GM23338 (cell line): ENCODE data around the gene PRDM11. TPM values are rescaled to one million over a fixed set of nuclear protein-coding genes. Genes with fewer than 3 reads are reported as not detected.

Source experiments
- EZH2phosphoT487 ChIP-seq: fragments of 200-600 bp; sonication (generic); IDR thresholded peaks from one replicate; pipeline ENCODE4 v1.8.1; 2018; ENCODE audit warnings: antibody characterized with exemption; ENCODE audit not compliant: unreplicated experiment
- JUNB ChIP-seq: IDR thresholded peaks from one replicate; pipeline ENCODE4 v1.6.1; 2016; ENCODE audit warnings: antibody characterized with exemption; ENCODE audit not compliant: unreplicated experiment
- POLR2AphosphoS5 ChIP-seq: IDR thresholded peaks from 2 replicates; pipeline ENCODE4 v1.6.1; 2016; ENCODE audit warnings: antibody characterized with exemption, low read depth
- STAT1 ChIP-seq: IDR thresholded peaks from one replicate; pipeline ENCODE4 v1.6.1; 2016; ENCODE audit warnings: antibody characterized with exemption; ENCODE audit not compliant: unreplicated experiment
- ZNF331 ChIP-seq: fragments of 250-450 bp; sonication (Bioruptor Pico); IDR thresholded peaks from 2 replicates; pipeline ENCODE4 v1.5.0; 2020; ENCODE audit warnings: low read depth, mild to moderate bottlenecking, moderate library complexity
- polyA plus RNA-seq: library from polyadenylated mRNA; unstranded; fragments of >200 nt; fragmentation: Nextera tagmentation; extraction: Ambion mirVana; gene quantifications from 2 replicates; pipeline ENCODE4 v1.2.1, GENCODE V29; 2016
- total RNA-seq: library from RNA; depleted of rRNA; stranded (reverse); fragments of >200 nt; shearing (Covaris generic); gene quantifications from 2 replicates; pipeline ENCODE4 v1.2.3, GENCODE V29; 2014
- TF ChIP-seq, protein P1 (sequence below): fragments of 250-450 bp; sonication (Bioruptor Pico); IDR thresholded peaks from 2 replicates; pipeline ENCODE4 v1.5.0; 2020; ENCODE audit warnings: mild to moderate bottlenecking, moderate library complexity
- TF ChIP-seq, protein P2 (sequence below): IDR thresholded peaks from one replicate; pipeline ENCODE4 v1.6.1; 2018; ENCODE audit warnings: antibody characterized with exemption; ENCODE audit not compliant: unreplicated experiment
- TF ChIP-seq, protein P3 (sequence below), 2 experiments: fragments of 200-600 bp in 1 of 2; sonication (generic) in 1 of 2; conservative IDR thresholded peaks; 2 replicates each; pipeline versions ENCODE4 v1.5.1 to v1.6.1; 2016 to 2017; ENCODE audit warnings: antibody characterized with exemption in 2 of 2, low read depth in 2 of 2, mild to moderate bottlenecking in 2 of 2, moderate library complexity in 1 of 2
- TF ChIP-seq, protein P4 (sequence below): IDR thresholded peaks from 2 replicates; pipeline ENCODE4 v1.6.1; 2016; ENCODE audit warnings: antibody characterized with exemption

The PRDM11 gene
- total and polyA plus RNA-seq, 2 experiments from 2014 or later, result 0.97 to 10.4 TPM

DNA sequence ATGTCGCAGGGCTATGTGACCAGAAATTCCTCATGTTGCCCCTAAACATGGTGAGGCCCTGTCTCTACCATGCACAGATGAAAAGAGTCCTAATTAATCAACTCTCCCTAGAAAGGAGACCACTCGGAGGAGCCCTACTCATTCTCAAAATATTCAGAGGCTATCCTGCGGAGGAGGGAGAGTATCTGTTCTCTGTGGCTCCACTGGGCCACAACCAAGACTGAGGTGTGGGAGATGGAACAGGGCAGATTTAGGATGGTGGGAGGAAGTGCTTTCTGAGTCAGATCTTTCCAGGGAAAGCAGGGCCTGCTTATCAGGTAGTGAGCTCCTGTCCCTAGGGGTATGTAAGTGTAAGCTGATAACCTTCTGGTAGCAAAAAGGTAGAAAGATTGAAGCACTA lies 37.0 kb upstream of the PRDM11 start (continued):
- TF ChIP-seq, protein P1, sequence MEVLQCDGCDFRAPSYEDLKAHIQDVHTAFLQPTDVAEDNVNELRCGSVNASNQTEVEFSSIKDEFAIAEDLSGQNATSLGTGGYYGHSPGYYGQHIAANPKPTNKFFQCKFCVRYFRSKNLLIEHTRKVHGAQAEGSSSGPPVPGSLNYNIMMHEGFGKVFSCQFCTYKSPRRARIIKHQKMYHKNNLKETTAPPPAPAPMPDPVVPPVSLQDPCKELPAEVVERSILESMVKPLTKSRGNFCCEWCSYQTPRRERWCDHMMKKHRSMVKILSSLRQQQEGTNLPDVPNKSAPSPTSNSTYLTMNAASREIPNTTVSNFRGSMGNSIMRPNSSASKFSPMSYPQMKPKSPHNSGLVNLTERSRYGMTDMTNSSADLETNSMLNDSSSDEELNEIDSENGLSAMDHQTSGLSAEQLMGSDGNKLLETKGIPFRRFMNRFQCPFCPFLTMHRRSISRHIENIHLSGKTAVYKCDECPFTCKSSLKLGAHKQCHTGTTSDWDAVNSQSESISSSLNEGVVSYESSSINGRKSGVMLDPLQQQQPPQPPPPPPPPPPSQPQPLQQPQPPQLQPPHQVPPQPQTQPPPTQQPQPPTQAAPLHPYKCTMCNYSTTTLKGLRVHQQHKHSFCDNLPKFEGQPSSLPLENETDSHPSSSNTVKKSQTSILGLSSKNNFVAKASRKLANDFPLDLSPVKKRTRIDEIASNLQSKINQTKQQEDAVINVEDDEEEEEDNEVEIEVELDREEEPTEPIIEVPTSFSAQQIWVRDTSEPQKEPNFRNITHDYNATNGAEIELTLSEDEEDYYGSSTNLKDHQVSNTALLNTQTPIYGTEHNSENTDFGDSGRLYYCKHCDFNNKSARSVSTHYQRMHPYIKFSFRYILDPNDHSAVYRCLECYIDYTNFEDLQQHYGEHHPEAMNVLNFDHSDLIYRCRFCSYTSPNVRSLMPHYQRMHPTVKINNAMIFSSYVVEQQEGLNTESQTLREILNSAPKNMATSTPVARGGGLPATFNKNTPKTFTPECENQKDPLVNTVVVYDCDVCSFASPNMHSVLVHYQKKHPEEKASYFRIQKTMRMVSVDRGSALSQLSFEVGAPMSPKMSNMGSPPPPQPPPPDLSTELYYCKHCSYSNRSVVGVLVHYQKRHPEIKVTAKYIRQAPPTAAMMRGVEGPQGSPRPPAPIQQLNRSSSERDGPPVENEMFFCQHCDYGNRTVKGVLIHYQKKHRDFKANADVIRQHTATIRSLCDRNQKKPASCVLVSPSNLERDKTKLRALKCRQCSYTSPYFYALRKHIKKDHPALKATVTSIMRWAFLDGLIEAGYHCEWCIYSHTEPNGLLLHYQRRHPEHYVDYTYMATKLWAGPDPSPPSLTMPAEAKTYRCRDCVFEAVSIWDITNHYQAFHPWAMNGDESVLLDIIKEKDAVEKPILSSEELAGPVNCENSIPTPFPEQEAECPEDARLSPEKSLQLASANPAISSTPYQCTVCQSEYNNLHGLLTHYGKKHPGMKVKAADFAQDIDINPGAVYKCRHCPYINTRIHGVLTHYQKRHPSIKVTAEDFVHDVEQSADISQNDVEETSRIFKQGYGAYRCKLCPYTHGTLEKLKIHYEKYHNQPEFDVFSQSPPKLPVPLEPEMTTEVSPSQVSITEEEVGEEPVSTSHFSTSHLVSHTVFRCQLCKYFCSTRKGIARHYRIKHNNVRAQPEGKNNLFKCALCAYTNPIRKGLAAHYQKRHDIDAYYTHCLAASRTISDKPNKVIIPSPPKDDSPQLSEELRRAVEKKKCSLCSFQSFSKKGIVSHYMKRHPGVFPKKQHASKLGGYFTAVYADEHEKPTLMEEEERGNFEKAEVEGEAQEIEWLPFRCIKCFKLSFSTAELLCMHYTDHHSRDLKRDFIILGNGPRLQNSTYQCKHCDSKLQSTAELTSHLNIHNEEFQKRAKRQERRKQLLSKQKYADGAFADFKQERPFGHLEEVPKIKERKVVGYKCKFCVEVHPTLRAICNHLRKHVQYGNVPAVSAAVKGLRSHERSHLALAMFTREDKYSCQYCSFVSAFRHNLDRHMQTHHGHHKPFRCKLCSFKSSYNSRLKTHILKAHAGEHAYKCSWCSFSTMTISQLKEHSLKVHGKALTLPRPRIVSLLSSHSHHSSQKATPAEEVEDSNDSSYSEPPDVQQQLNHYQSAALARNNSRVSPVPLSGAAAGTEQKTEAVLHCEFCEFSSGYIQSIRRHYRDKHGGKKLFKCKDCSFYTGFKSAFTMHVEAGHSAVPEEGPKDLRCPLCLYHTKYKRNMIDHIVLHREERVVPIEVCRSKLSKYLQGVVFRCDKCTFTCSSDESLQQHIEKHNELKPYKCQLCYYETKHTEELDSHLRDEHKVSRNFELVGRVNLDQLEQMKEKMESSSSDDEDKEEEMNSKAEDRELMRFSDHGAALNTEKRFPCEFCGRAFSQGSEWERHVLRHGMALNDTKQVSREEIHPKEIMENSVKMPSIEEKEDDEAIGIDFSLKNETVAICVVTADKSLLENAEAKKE (CRISPR knock-in tag), result no peak
- TF ChIP-seq EZH2phosphoT487 (no peak), STAT1 (no peak), POLR2AphosphoS5 (no peak), ZNF331 (no peak), JUNB (no peak)
- TF ChIP-seq, protein P2, sequence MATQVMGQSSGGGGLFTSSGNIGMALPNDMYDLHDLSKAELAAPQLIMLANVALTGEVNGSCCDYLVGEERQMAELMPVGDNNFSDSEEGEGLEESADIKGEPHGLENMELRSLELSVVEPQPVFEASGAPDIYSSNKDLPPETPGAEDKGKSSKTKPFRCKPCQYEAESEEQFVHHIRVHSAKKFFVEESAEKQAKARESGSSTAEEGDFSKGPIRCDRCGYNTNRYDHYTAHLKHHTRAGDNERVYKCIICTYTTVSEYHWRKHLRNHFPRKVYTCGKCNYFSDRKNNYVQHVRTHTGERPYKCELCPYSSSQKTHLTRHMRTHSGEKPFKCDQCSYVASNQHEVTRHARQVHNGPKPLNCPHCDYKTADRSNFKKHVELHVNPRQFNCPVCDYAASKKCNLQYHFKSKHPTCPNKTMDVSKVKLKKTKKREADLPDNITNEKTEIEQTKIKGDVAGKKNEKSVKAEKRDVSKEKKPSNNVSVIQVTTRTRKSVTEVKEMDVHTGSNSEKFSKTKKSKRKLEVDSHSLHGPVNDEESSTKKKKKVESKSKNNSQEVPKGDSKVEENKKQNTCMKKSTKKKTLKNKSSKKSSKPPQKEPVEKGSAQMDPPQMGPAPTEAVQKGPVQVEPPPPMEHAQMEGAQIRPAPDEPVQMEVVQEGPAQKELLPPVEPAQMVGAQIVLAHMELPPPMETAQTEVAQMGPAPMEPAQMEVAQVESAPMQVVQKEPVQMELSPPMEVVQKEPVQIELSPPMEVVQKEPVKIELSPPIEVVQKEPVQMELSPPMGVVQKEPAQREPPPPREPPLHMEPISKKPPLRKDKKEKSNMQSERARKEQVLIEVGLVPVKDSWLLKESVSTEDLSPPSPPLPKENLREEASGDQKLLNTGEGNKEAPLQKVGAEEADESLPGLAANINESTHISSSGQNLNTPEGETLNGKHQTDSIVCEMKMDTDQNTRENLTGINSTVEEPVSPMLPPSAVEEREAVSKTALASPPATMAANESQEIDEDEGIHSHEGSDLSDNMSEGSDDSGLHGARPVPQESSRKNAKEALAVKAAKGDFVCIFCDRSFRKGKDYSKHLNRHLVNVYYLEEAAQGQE, result no peak
- TF ChIP-seq, protein P3, sequence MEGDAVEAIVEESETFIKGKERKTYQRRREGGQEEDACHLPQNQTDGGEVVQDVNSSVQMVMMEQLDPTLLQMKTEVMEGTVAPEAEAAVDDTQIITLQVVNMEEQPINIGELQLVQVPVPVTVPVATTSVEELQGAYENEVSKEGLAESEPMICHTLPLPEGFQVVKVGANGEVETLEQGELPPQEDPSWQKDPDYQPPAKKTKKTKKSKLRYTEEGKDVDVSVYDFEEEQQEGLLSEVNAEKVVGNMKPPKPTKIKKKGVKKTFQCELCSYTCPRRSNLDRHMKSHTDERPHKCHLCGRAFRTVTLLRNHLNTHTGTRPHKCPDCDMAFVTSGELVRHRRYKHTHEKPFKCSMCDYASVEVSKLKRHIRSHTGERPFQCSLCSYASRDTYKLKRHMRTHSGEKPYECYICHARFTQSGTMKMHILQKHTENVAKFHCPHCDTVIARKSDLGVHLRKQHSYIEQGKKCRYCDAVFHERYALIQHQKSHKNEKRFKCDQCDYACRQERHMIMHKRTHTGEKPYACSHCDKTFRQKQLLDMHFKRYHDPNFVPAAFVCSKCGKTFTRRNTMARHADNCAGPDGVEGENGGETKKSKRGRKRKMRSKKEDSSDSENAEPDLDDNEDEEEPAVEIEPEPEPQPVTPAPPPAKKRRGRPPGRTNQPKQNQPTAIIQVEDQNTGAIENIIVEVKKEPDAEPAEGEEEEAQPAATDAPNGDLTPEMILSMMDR (conservative IDR thresholded peaks at IDR 0.05; ENCODE audit: low read depth in 2 of 2), result no peak
- TF ChIP-seq, protein P4, sequence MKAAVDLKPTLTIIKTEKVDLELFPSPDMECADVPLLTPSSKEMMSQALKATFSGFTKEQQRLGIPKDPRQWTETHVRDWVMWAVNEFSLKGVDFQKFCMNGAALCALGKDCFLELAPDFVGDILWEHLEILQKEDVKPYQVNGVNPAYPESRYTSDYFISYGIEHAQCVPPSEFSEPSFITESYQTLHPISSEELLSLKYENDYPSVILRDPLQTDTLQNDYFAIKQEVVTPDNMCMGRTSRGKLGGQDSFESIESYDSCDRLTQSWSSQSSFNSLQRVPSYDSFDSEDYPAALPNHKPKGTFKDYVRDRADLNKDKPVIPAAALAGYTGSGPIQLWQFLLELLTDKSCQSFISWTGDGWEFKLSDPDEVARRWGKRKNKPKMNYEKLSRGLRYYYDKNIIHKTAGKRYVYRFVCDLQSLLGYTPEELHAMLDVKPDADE, result no peak
